ENCODE measurements around the gene RANGRF.

The RANGRF gene

DNA sequence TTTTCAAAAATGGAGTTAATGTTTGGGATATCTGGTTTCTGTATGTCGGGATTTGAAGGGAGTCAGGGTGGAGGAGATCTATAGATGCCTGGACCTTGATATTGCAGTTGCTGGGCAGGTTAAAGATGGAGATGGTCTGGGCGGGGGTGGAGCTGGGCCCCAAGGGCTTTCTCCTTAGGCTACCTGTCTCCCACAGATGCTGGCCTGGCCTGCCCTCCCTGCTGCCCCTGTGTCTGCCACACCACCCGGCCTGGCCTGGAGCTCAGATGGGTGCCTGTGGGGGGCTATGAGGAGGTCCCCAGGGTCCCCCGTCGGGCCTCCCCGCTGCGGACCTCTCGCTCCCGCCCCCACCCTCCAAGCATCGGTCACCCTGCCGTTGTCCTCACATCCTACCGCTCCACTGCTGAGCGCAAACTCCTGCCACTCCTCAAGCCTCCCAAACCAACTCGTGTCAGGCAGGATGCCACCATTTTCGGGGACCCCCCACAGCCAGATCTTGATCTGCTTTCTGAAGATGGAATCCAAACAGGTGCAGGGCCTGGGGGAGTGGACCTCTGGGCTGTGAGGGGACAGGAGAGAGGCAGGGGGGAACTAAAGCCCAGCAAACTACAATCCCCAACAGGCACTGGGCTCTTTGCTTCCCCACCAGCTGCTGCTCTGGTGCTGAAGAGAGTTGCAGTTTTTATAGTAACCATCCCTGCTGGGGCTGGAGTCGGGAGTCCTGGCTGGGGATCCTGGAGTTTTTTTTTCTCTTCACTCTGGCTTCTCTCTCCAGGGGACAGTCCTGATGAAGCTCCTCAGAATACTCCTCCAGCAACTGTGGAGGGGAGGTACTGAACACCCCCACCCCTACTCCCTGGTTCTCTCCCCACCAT is 24.5 kb downstream of the RANGRF start:
- no peak for DNase-seq (ENCODE audit: low read depth in 1 of 2, low spot score in 1 of 2)

DNA sequence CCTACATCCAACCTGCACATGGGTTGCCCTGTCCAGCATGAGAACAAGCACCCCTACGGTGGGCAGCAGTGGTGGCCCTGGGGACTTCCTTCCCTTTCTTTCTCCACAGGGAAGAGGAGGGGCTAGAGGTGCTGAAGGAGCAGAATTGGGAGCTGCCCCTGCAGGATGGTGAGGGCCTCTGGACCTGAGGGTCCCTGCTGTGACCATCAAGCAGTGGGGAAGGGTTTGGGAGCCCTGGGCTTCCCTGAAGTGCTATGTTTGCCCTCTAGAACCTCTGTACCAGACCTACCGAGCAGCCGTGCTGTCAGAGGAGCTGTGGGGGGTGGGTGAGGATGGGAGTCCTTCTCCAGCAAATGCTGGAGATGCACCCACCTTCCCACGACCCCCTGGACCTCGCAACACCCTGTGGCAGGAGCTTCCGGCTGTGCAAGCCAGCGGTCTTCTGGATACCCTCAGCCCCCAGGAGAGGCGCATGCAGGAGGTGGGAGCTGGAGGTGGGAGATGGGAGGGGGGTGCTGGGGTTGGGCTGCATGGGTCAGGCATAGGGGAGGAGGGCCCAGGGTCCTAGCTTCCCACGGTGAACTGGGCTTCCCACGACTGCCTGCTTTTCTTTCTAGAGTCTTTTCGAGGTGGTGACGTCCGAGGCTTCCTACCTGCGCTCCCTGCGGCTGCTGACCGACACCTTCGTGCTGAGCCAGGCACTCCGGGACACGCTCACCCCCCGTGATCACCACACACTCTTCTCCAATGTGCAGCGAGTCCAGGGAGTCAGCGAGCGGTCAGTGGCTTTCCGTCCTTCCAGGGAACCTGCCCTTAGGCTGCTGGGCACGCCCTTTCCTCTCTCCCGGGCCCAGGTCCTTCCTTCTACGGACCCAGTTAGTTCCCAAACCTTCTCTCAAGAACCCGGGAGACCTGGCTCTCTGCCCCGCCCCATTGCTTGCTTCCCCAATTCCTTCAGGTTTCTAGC is 26.6 kb downstream of the RANGRF start:
- DNase-seq (ENCODE audit: low read depth in 1 of 2, low spot score in 1 of 2), result no peak

DNA sequence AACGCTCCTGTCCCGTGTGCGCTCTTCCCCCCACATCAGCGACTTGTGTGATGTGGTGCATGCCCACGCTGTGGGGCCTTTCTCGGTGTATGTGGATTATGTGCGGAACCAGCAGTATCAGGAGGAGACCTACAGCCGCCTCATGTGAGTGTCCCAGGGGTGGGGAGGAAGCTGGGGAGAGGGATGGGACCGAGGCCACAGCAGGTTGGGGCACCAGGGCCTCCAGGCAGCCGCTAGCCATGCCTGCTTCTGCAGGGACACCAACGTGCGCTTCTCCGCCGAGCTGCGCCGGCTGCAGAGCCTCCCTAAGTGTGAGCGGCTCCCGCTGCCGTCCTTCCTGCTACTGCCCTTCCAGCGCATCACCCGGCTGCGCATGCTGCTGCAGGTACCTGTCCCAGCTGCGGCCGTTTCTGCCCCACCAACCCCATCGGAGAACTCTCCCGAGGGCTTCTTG is 27.3 kb downstream of the RANGRF start:
- DNase-seq (ENCODE audit: low read depth in 1 of 2, low spot score in 1 of 2), result no peak

DNA sequence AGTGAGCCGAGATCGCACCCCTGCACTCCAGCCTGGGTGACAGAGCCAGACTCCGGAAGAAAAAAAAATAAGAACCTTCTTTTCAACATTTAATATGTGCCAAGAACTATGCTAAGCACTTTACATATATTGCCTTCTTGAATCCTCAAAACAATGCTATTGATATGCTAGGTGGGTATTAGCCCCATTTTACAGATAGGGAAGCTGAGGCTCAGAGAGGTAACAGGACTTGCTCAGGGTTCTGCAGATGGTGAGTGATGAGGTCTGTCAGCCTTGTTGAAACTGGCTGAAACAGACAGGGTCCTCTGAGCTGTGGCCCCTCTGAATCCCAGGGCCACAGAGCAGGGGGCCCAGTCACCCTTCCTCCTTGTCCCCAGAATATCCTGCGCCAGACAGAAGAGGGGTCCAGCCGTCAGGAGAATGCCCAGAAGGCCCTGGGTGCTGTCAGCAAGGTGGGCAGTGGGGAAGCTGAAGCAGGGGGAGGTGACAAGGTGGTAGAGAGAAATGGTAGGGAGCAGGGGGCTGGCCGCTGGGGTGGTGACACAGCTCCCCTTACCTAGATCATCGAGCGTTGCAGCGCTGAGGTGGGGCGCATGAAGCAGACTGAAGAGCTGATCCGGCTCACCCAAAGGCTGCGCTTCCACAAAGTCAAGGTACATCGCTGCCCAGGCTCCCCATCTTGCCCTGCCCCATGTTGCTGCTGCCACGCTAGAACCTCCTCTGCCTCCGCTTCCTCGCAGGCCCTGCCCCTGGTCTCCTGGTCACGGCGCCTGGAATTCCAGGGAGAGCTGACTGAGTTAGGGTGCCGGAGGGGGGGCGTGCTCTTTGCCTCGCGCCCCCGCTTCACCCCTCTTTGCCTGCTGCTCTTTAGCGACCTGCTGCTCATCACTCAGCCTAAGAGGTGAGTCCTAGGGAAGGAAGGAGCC is 29.8 kb downstream of the RANGRF start:
- DNase-seq (ENCODE audit: low read depth in 1 of 2, low spot score in 1 of 2), result no peak

DNA sequence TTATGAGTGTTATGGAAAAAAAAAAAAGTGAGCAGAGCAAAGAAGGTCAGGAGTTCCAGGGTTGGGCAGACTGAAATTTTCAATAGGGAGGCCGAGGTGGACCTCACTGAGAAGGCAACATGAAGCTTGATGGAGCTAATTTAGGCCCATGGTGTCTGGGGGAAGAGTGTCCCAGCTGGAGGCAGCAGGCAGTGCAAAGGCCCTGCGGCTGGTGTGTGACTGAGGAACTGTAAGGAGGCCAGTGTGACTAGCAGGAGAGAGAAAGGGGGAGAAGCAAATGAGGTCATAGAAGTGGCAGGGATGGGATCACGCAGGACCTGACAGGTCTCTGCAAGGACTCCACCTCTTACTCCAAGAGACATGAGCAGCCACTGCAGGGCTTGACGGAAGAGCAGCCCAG is 31.8 kb downstream of the RANGRF start:
- DNase-seq (ENCODE audit: low read depth in 1 of 2, low spot score in 1 of 2), result no peak

DNA sequence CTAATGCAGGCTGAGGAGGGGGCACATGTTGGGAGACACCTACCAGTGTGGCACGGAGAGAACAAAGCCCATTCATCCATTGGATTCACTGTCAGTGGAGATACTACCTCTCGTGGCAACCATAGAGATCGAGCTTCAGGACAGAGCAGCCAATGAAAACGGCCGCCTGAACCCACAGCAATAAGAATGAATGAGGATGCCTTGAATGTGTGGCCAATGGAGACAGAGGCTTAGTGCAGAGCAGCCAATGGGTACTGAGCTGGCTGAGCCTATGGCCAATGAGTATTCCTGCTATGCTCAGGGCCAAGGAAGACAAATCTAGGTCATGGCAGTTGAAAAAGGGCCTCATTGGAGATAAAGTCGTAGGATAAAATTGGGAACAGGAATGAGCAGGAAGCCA is 32.5 kb downstream of the RANGRF start:
- no peak for DNase-seq (ENCODE audit: low read depth in 1 of 2, low spot score in 1 of 2)

DNA sequence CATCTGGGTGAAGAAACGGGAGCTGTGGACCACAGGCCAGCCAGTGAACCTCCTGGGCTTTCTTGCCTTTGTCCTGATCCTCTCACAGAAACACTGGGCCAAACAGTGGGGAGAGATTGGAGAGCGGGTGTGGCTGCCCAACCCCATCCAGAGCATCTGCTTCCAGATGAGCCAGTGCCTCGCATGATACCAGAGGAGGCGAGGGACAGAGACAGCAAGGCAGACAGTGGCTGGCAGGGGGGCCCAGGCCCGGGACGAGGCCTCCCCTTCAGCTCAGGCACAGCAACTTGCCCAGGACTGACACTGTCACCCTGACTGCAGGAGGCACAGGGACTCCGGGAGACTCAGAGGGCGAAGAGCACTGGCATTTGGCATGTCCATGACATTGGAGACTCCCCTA is 33.6 kb downstream of the RANGRF start:
- no peak for DNase-seq (ENCODE audit: low read depth in 1 of 2, low spot score in 1 of 2)

DNA sequence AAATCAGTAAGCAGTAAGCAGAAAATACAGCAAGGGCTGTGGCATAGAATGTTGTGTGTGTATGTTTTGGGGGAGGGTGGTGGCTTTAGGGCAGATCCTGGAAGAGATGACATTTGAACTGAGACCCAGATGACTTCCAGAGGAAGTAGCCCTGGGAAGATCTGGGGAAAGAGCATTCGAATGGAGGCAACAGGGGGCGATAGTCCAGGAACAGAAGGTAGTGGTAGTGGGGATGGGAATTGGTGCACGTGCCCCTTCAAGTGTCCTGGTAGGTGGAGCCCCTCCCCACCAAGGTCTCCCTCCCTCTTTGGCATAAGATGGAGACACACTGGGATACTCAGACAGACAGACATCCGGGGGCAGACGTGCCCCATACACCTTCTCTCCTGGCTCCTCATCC is 35.7 kb downstream of the RANGRF start:
- DNase-seq (ENCODE audit: low read depth in 1 of 2, low spot score in 1 of 2), result no peak

DNA sequence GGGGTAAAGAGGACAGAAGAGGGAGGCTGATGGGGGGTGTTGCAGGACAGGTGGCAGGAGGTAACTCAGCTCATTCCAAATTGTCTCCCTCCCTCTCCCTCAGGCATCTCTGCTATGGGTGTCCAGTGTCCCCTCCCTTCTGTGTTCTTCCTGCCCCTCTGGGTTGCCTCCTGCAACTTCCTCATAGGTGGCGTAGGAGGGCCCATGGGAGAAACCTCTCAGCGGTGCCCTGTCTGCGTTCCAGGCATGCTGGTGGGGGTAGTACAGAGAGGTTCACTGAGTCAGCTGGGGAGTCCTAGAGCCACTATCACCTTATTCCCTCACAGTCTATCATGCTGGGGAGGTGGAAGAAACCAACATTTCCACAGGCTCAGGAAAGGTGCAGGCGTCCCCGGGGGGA is 36.5 kb downstream of the RANGRF start:
- DNase-seq (ENCODE audit: low read depth in 1 of 2, low spot score in 1 of 2), result no peak

DNA sequence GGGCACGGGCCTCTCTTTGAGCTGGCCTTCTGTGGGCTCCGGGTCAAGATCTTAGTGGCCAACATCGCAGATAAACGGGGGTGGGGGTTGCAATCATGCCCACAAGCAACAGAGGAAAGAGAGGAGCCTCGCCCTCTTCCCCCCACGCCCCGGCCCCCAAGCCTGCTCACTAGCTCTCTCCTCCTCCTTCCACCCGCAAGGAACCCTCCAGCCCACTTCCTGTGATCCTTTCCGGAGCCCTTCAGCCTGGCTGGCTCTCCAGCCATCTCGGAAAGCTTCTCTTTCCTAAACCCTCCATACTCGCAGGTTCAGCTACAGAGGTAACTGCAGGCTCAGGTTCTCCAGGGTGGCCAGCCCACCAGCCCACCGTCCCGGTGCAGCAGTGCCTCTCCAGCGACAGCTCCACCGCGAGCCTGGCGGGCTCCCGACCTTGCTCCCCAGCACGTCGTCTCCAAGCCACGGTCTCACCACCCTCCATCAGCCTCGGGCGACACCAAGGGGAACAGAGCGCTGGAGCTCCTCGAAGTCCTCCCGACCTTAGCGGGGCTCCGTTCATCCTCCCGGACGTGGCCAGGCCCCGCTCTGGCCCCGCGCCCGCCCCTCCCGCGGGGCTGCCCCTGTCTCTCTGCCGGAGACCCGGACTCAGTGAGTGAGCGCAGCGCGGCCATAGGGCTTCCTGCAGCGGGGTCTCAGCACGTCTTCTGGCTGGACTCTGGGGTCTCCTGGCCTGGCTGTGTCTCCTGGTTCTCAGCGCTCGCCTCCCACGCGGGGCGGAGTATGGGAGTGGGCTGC is 38.2 kb downstream of the RANGRF start:
- no peak for DNase-seq (ENCODE audit: low read depth in 1 of 2, low spot score in 1 of 2)

DNA sequence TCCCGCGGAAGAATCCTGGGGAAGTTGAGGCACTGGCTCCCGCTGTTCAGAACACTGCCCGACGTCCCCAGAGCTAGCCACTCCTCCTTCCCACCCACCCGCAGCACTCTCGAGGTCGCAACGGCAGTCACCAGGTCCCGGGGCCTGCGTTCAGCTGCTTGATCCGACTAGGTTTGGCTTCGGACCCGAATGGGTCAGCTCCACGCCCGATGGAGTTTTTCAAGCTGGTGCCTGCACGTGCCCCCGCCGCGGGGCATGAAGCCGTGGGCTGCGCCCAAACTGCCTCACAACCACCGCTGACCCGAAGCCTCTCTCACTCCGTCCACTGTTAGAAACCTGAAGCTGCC is 38.8 kb downstream of the RANGRF start:
- no peak for DNase-seq (ENCODE audit: low read depth in 1 of 2, low spot score in 1 of 2)

DNA sequence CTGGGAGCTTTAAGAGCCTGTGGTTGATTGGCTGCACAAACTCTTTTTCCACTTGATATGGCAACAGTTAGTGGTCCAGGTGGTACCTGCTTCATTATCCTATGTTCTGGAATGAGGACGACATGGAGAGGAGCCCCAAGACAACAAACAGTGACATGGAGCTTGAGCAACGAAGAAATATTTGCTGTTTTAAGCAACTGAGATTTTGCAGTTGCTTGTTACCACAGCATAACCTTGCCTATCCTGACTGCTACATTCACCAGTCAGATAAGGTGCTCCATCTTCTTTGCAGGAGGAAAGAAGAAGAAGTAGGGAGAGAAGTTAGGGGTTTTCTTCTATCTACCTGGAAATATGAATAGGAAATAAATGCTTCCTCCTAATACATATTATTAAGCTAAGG is 43.7 kb downstream of the RANGRF start:
- no peak for DNase-seq (ENCODE audit: low read depth in 1 of 2, low spot score in 1 of 2)

DNA sequence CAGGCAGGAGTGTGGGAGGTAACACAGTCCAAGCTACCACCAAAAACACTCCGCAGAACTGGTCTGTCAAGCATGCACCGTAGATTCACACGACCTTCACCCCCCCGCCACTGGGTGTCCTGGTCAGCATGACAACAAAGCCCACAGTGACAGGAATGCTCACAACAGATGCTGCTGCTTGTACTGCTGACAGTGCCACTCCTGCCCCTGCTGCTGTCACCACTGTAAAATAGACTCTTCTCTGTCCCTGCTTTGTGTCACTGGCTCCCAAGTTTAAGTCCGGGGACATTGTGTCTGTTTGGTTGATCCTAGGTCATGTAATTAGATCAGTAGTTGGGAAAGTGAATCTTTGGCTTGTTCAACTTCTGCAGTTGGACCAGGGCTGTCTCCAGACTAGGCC is 44.2 kb downstream of the RANGRF start:
- DNase-seq (ENCODE audit: low read depth in 1 of 2, low spot score in 1 of 2), result no peak

DNA sequence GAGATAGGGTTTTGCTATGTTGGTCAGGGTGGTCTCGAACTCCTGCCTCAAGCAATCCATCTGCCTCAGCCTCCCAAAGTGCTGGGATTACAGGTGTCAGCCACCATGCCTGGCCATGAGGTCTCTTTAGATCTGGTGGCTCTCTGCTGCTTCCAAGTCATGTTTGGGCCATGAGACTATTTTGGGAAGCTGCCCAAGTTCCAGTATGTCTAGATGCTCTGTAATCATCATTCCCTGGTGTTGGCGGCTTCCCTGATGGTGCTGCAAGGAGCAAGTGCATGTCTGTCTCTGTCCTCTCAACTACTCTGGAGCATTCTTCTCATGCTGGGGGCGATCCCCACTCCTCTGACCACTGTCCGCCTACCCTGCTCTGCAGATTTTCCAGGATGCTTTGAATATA is 44.8 kb downstream of the RANGRF start:
- no peak for DNase-seq (ENCODE audit: low read depth in 1 of 2, low spot score in 1 of 2)

DNA sequence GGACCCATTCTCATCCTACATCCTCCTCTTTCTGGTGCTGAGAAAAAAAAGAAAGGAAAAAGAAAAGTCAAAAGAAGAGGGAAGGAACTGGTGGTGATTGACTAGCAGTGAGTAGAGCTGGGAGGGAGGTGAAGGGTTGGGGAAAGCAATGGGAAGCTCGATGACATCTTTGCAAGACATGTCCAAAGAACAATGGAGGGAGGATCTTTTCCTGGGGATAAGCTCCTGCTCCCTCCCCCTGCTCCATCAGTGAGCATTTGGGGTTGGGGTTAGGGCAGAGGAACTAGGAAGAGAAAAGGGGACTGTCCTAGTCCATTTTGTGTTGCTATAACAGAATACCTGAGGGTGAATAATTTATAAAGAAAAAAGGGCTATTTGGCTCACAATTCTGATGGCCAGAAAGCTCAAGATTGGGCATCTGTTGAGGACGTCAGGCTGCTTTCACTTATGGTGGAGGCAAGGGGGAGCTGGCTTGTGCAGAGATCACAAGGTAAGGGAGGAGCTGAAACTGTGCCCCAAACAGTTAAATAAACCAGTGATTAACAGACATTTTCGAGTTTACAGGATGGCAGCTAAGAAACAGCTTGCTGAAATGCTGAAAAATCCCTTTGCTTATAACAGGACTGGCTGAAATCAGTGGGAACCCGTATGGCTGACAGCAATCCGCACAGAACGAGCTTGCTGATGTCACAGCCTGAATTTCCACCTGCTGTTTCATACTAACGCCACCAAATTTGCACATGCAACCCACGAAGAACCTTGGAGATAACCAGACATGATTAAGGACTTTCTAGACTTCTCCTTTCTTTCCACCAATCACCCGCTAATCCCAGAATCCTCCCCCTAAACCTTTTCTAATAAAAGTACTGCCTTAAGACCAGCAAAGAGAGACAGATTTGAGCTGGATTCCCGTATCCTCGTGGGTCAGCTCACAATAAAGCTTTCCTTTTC is 49.6 kb downstream of the RANGRF start:
- no peak for DNase-seq (ENCODE audit: low read depth in 1 of 2, low spot score in 1 of 2)

DNA sequence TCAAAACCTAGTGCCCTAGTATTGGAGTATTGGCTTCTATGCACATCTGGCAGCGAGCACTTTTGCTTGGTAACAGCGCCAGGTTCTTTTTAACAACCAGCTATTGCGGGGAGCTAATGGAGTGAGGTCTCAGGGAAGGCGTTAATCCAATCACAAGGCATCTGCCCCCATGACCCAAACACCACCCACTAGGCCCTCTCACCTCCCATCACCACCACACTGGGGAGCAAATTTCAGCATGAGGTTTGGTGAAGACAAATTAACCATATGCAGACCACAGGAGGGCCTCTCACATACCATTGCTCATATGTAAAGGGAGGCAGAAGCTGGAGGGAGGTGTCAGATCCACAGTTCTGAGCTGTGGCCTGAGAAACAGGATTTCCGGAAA is 50.3 kb downstream of the RANGRF start:
- DNase-seq (ENCODE audit: low read depth in 1 of 2, low spot score in 1 of 2), result no peak

DNA sequence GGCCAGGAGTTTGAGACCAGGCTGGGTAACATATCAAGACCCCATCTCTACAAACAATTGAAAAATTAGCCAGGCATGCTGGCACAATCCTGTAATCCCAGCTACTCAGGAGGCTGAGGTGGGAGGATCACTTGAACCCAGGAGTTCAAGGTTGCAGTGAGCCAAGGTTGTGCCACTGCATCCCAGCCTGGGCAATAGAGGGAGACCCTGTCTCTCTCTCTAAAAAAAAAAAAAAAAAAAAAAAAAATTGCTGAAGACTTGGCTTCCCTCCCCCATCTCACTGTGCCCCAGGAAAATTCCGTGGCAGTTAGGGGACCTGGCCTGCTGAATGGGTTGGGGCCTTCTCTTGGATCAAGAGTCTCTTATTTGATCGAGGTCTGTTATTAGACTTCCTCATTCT is 51.1 kb downstream of the RANGRF start, which contains the start of gene ODF4:
TSS of gene ODF4 (plus strand) at position 301 of the 400 bp plus-strand sequence. CDS start 212 bp downstream, outside the sequence.
- DNase-seq (ENCODE audit: low read depth in 1 of 2, low spot score in 1 of 2), result no peak
